H7 (cell line): ENCODE measurements around the gene TAL1. TPM values are rescaled to one million over a fixed set of nuclear protein-coding genes. Genes with fewer than 3 reads are reported as not detected.
"Not testable (repeated sequence)": the region's sequence is repeated elsewhere in the genome, so short reads cannot be mapped to it uniquely, and the experiment has no call there.

Experiments used
- DNase-seq: peaks from one replicate; pipeline ENCODE4 v3.0.0; 2012
- H3K27me3 ChIP-seq: 2 replicates; pipeline ENCODE4 v1.6.0; 2011; ENCODE audit warnings: mild to moderate bottlenecking, low read length; ENCODE audit not compliant: control insufficient read depth, insufficient read depth
- H3K36me3 ChIP-seq: replicated peaks from 2 replicates; pipeline ENCODE4 v1.5.1; 2011; ENCODE audit warnings: low read length; ENCODE audit not compliant: control insufficient read depth, insufficient read depth
- H3K4me3 ChIP-seq: 2 replicates; pipeline ENCODE4 v1.5.1; 2011; ENCODE audit warnings: low read depth, mild to moderate bottlenecking, control low read depth, low read length, moderate library complexity; ENCODE audit not compliant: insufficient read depth
- total RNA-seq: library from RNA; depleted of rRNA; stranded (reverse); fragments of >200 nt; shearing (Covaris generic); gene quantifications from 2 replicates; pipeline ENCODE4 v1.2.3, GENCODE V29; 2014; rRNA removed

Gene TAL1
- total RNA-seq: 0.07 and 0.70 TPM in 2 replicates

- Histone ChIP-seq H3K36me3 (no peaks in the 10 kb centered on the region), H3K4me3 (peak within 1 kb of the TSS; percentile 26), H3K27me3 (peaks cover 93% of the 10 kb centered on the region)
- DNase-seq: peak; percentile 79
These were observed at the start of gene TAL1 for GRCh38 chr1:47232187-47232874. TSS of gene TAL1 (minus strand) at chr1:47232225. CDS start at chr1:47225888, 6,337 bp downstream.

- Histone ChIP-seq H3K27me3 (no peaks in the 10 kb centered on the region), H3K36me3 (peaks cover 20% of the 10 kb centered on the region), H3K4me3 (no peak overlapping the region)
- no peak for DNase-seq
These were observed 48.1 kb upstream of the TAL1 start for GRCh38 chr1:47280142-47280541.

GRCh38 chr1:47276850-47277249 lies 44.8 kb upstream of the TAL1 start:
- H3K4me3 ChIP-seq: no peak overlapping the region
- H3K36me3 ChIP-seq: peaks cover 15% of the 10 kb centered on the region
- H3K27me3 ChIP-seq: no peaks in the 10 kb centered on the region
- DNase-seq: no peak

GRCh38 chr1:47275811-47276210 lies 43.8 kb upstream of the TAL1 start:
- not testable (repeated sequence) for H3K4me3 ChIP-seq, DNase-seq, H3K27me3 ChIP-seq
- H3K36me3 ChIP-seq: peaks cover 13% of the 10 kb centered on the region

- H3K36me3 ChIP-seq, DNase-seq: not testable (repeated sequence)
These were observed 33.5 kb upstream of the TAL1 start for GRCh38 chr1:47265529-47265928.

GRCh38 chr1:47262787-47263413 lies 30.9 kb upstream of the TAL1 start:
- no peaks in the 10 kb centered on the region for H3K27me3 ChIP-seq
- peak; percentile 59 for DNase-seq
- H3K36me3 ChIP-seq: peaks cover 7% of the 10 kb centered on the region
- H3K4me3 ChIP-seq: no peak overlapping the region

More at GRCh38 chr1:47265529-47265928, 33.5 kb upstream of the TAL1 start:
- not testable (repeated sequence) for H3K27me3 ChIP-seq, H3K4me3 ChIP-seq

GRCh38 chr1:47257224-47257623 lies 25.2 kb upstream of the TAL1 start:
- peaks cover 5% of the 10 kb centered on the region for H3K36me3 ChIP-seq
- no peaks in the 10 kb centered on the region for H3K27me3 ChIP-seq
- no peak overlapping the region for H3K4me3 ChIP-seq
- no peak for DNase-seq

- no peak for DNase-seq
- Histone ChIP-seq H3K27me3 (no peaks in the 10 kb centered on the region), H3K4me3 (no peak overlapping the region), H3K36me3 (peaks cover 2% of the 10 kb centered on the region)
These were observed 20.8 kb upstream of the TAL1 start for GRCh38 chr1:47252795-47253194.

- DNase-seq: no peak
- no peaks in the 10 kb centered on the region for H3K27me3 ChIP-seq
- H3K4me3 ChIP-seq: no peak overlapping the region
- H3K36me3 ChIP-seq: peaks cover 2% of the 10 kb centered on the region
These were observed 20.3 kb upstream of the TAL1 start for GRCh38 chr1:47252369-47252768.

GRCh38 chr1:47249755-47250154 lies 17.7 kb upstream of the TAL1 start:
- Histone ChIP-seq H3K27me3 (peaks cover 2% of the 10 kb centered on the region; the same call in 1 of the 2 replicates), H3K4me3 (no peak overlapping the region)
- DNase-seq: no peak

GRCh38 chr1:47244339-47244862 lies 12.4 kb upstream of the TAL1 start:
- Histone ChIP-seq H3K27me3 (peaks cover 7% of the 10 kb centered on the region), H3K36me3 (no peaks in the 10 kb centered on the region), H3K4me3 (no peak overlapping the region)
- DNase-seq: no peak

More at GRCh38 chr1:47249755-47250154, 17.7 kb upstream of the TAL1 start:
- H3K36me3 ChIP-seq: no peaks in the 10 kb centered on the region; the same call in none of the 2 replicates

- peak; percentile 38 for DNase-seq
- Histone ChIP-seq H3K4me3 (no peak overlapping the region), H3K36me3 (no peaks in the 10 kb centered on the region), H3K27me3 (peaks cover 7% of the 10 kb centered on the region)
These were observed 11.9 kb upstream of the TAL1 start for GRCh38 chr1:47243910-47244309.

- Histone ChIP-seq H3K4me3 (no peak overlapping the region), H3K27me3 (peaks cover 15% of the 10 kb centered on the region), H3K36me3 (no peaks in the 10 kb centered on the region)
- no peak for DNase-seq
These were observed 9.4 kb upstream of the TAL1 start for GRCh38 chr1:47241114-47242113.

GRCh38 chr1:47238935-47239592 lies 7.0 kb upstream of the TAL1 start:
- H3K36me3 ChIP-seq: no peaks in the 10 kb centered on the region
- no peak for DNase-seq
- peaks cover 35% of the 10 kb centered on the region for H3K27me3 ChIP-seq
- no peak overlapping the region for H3K4me3 ChIP-seq
